ENCODE results near the gene PLA2G12B.
"Not testable (repeated sequence)": the region's sequence is repeated elsewhere in the genome, so short reads cannot be mapped to it uniquely, and the experiment has no call there.

The PLA2G12B gene, protein sequence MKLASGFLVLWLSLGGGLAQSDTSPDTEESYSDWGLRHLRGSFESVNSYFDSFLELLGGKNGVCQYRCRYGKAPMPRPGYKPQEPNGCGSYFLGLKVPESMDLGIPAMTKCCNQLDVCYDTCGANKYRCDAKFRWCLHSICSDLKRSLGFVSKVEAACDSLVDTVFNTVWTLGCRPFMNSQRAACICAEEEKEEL

DNA sequence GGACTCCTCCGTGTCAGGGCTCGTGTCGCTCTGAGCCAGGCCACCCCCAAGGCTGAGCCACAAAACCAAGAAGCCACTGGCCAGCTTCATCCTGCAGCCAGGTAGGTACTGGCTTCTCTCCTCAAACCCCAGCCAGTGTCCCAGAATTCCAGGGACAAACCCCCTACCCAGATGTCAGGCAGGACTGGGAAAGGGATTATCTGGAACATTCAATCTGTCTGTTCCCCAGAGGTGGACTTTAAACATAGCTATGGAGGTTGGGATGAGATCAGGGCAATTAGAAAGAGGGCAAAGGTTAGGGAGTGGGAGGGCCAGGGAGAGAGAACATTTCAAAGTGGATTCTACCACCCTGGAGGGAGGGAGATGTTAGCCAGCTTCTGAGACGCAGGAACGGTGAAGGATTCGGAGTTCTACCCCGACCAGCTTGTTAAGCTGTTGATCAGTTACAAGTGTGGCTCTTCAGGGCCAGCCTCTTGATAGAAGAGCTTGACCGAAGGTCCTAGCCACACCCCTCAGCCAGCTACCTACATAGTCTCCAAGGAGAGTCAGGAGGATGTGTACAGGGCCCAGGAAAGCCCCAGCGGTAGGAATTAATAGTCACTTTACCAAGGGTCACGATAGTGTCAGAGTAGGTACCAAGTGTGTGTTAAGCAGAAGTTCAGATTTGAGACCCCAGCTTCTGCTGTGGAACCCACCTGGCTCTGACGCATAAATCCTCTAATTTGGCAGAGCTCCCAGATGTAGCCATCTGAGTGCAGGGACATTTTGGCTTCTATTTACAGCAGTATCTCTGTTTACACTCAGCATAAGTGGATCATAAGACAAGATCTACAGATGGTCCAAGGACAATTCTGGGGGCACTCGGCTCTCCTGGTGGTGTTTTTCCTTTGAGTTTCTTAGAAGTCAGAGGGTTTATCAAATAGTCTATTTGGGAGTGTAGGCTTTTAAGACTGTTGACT lies at the start of gene PLA2G12B:
Gene PLA2G12B, minus strand, starts transcription at position 211 of the 959 bp plus-strand sequence. Its CDS starts 121 bp downstream, at position 90.
- DNase-seq (ENCODE audit: low spot score), result no peak

DNA sequence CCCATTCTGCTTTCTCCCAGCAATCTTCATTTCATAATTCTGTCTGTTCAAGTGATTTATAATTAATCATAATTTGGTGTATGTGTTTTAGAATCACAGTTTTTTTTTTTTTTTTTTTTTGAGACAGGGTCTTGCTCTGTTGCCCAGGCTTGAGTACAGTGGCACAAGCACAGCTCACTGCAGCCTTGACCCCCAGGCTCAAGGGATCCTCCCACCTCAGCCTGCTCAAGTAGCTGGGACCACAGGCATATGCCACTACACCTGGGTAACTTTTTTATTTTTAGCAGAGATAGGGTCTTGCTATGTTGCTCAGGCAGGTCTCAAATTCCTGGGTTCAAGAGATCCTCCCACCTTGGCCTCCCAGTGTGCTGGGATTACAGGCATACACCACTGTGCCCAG lies 49.2 kb upstream of the PLA2G12B start:
- no peak for DNase-seq (ENCODE audit: low spot score)

DNA sequence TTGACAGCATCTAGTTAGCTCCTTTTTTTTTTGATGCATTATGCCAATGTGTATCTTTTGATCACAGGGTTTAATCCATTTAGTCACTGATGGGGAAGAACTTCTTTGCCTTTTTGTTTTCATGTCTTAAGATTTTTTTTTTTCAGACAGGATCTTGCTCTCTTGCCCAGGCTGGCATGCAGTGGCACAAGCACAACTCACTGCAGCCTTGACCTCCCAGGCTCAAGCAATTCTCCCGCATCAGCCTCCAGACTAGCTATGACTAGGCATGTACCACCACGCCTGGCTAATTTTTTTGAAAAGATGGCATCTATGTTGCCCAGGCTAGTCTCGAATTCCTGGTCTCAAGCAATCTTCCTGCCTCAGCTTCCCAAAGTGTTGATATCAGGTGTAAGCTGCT lies 46.4 kb upstream of the PLA2G12B start:
- DNase-seq (ENCODE audit: low spot score), result no peak

DNA sequence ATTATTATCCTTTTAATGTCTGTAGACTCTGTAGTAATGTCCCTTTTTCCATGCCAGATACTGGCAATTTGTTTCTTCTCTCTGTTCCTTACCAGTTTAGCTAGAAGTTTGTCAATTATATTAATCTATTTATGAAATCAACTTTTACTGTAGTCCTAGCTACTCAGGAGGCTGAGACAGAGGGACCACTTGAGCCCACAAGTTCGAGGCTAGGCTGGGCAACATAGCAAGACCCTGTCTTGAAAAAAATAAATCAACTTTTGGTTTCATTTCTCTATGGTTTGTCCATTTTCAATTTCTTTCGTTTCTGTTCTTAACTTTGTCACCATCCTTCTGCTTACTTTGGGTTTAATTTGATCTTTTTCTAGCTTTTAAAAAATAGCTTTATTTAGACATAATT lies 42.5 kb upstream of the PLA2G12B start:
- DNase-seq (ENCODE audit: low spot score), result no peak

DNA sequence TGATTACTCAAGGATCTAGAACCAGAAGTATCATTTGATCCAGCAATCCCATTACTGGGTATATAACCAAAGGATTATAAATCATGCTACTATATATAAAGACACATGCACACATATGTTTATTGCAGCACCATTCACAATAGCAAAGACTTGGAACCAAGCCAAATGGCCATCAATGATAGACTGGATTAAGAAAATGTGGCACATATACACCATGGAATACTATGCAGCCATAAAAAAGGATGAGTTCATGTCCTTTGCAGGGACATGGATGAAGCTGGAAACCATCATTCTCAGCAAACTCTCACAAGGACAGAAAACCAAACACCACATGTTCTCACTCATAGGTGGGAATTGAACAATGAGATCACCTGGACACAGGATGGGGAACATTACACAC lies 40.9 kb upstream of the PLA2G12B start:
- not testable (repeated sequence) for DNase-seq (ENCODE audit: low spot score)

DNA sequence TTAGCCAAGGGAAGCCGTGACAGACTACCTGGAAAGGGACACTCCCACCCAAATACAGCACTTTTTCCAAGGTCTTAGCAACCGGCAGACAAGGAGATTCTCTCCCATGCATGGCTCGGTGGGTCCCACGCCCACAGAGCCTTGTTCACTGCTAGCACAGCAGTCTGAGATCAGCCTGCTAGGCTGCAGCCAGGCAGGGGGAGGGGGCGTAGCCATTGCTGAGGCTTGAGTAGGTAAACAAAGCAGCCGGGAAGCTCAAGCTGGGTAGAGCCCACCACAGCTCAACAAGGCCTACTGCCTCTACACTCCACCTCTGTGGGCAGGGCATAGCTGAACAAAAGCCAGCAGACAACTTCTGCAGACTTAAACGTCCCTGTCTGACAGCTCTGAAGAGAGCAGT lies 35.2 kb upstream of the PLA2G12B start:
- not testable (repeated sequence) for DNase-seq (ENCODE audit: low spot score)

DNA sequence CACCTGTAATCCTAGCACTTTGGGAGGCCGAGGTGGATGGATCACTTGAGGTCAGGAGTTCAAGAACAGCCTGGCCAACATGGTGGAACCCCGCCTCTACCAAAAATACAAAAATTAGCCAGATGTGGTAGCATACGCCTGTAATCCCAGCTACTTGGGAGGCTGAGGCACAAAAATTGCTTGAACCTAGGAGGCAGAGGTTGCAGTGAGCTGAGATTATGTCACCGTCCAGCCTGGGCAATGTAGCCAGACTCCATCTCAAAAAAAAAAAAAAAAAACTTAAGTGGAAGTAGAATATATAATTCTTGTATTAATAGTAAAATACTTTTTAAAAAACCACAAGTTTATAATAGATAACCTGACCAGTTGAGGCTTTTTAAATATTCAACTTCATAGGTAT lies 30.0 kb upstream of the PLA2G12B start:
- not testable (repeated sequence) for DNase-seq (ENCODE audit: low spot score)

DNA sequence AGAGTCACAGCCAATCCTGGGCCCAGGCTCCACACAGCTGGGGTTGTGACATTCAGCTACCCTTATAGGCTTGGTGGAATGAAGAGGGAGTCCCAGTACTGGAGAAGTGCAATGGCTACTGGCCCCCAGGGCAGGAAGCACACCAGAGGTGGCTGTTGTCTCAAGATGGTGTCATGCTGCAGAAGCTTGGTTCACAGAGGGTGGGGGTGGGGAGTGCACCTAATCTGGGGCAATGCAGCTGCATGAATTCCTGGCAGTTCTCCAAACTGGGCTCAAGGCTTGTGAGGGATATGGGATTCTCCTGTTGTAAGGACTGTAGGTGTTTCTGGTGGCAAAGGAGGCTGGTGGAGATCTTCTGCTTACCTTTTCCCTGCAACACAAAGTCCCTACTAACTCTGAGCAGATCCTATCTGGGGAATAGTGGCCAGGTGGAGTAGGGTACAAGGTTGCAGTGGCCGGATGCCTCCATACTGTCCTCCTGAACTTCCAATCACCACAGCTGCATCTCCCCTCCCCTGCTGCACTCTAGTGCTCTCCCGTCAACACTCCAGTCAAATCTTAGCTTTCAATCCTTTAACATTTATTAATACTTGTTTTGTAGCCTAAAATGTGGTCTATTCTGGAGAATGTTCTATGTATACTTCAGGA lies 27.4 kb upstream of the PLA2G12B start:
- no peak for DNase-seq (ENCODE audit: low spot score)

DNA sequence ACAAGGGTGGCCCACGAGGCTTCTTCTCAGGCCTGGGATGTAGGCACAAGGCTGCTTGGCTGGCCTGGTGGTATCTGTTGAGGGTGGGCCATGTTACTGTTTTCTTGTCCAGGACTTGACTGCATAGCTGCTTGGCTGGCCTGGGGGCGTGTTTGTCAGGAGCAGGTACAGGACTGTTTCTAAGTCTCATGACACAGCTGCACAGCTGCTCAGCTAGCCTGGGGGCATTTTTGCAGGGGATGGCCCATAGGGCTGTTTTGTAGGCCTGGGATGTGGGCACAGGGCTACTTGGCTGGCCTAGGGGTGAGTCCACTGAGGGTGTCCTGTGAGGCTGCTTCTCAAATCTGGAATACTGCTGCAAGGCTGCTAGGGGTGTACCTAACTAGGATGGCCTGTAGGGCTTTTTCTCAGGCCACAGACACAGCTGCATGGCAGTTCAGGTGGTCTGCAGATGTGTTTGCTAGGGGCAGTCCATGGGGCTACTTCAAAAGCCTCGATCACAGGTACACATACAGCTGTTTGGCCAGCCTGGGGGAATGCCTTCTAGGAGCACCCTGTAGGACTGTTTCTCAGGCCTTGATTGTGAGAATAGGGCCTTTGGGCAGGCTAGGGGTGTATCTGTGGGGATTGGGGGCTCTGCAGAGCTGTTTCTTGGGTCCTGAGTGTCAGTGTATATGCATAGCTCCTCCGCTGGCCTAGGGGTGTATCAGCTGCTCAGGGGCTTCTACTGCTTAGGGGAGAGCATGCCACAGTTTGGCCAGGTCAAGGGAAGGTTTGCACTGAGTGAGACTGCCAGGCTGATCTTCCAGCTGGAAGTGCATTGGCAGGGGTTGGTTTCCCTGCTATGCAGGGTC lies 26.6 kb upstream of the PLA2G12B start:
- no peak for DNase-seq (ENCODE audit: low spot score)

DNA sequence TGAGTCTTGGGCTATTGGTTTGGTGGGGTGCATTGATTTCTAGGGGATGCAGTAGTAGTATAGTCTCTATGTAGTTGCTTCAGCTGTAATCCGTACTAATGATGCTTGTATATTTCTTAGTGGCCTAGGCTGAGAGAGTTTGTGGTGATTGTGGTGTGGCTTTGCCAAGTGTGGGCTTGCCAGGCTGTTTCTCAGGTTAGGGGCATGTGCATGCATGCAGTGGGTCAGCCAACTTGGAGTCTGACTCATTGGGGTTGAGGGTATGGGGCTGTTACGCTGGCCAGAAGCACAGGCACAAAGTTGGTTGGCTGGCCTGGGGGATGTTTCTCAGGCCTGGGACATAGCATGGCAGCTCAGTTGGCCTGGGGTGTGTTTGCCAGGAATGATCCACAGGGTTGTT lies 25.7 kb upstream of the PLA2G12B start:
- DNase-seq (ENCODE audit: low spot score), result no peak

DNA sequence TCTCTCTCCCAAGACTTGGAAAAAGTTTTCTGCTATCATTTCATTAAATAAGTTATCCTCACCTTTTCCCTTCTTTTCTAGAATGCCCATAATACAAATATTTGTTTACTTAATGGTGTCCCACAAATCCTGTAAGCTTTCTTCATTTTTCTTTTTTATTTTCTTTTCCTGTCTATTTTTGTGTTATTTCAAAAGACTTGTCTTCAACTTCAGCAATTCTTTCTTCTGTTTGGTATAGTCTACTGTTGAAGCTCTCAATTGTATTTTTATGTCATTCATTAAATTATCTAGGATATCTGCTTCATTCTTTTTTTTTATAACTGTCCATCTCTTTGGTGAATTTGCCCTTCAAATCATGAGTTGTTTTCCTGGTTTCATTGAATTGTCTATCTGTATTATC lies 25.1 kb upstream of the PLA2G12B start:
- no peak for DNase-seq (ENCODE audit: low spot score)

DNA sequence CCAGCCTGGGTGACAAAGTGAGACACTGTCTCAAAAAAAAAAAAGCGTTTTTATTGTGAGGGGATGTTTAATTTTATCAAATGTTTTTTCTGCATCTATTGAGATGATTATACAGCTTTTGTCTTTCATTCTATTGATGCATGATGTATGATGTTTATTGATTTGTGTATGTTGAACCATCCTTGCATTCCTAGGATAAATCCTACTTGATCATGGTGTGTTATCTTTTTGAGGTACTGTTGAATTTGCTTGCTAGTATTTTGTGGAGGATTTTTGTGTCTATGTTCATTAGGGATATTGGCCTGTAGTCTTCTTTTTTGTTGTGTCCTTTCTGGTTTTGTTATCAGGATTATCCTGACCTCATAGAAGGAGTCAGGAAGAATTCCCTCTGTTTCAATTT lies 22.3 kb upstream of the PLA2G12B start:
- DNase-seq (ENCODE audit: low spot score), result no peak

DNA sequence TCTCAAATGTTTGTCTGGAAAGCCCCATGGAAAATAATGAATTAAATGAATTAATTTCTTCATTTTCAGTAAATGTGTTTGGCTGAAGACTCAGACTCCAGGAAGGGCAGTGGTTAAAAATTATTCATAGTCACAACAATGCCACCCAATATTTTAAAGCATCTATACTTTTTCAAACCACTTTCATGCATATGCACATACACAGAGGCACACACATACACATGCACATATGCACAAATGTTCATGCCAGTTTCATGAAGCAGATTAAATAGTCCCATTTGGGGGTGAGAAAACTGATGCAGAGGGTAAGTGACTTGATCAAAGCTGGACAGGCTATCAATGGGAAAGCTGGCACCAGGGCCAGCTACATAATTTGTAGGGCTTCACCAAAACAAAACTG lies 1.4 kb upstream of the PLA2G12B start:
- DNase-seq (ENCODE audit: low spot score), result no peak

DNA sequence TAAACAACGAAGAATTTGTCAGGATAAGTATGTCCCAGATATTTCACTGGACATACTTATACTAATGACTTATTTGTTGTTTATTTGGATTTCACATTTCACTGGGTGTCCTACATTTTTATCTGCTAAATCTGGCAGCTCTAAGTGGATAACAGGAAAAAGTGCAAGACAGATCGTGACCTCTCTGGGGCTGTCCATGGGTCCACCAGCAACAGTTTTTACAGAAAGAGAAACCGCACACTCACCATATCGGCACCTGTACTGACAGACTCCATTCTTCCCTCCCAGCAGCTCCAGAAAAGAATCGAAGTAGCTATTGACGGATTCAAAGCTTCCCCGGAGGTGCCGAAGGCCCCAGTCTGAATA lies 393 bp downstream of the PLA2G12B start:
- DNase-seq (ENCODE audit: low spot score), result no peak

DNA sequence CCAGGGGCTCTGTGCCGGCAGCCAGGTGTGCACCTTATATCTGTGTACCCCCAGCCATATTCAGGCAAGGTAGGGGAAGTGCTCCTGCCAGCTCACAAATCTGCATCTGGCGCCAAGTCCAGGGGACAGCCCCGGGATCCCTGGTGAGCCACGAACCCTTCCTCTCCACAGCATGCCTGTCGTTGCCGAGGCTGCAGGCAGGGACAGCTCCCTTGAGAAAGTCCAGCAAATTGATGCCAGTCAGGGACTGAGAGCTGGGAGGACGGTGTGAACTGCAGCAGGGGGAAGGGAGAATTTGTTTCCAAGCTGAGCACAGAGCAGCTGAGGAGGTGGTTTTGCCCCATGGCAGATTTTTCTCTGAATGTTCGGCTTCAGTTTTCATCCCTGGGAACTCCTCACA lies 919 bp downstream of the PLA2G12B start:
- peak; percentile 56 for DNase-seq (ENCODE audit: low spot score)

DNA sequence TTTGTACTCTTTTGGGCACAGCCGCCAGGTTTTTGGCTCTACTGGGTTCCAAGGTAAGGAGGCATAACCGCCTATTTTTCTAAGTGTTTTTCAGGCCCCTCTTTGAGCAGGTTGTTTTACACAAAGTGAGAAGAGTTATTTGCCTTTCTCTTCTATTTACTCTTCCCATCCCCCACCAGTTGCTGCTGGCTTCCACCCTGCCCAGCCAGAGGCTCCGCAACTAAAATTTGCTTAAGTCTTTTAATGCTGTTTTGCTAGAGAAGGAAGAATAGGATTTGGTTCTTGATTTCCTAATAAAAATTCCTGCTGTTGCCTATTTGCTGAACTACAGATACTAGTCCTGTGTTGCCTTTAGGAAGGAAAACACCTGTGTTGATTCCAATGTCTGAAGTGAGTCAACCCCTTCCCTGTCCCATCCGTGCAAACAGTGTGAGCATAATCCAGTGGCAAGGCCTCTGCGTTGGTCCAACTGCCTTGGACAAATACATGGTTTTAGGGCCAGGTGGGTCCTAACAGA lies 1.9 kb downstream of the PLA2G12B start:
- no peak for DNase-seq (ENCODE audit: low spot score)

DNA sequence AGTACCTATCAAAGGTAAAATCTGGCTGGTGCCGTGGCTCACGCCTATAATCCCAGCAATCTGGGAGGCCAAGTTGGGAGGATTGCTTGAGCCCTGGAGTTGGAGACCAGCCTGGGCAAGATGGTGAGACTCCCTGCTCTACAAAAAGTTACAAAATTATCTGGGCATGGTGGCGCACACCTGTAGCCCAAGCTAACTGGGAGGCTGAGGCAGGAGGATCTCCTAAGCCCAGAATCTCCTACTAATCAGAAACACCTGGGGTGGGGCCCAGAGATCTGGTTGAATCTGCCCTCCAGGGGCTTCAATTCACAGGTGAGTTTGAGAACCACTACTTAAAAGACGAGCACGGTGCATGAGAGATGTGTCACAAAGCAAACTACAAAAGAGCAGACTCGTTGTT lies 2.4 kb downstream of the PLA2G12B start:
- no peak for DNase-seq (ENCODE audit: low spot score)

DNA sequence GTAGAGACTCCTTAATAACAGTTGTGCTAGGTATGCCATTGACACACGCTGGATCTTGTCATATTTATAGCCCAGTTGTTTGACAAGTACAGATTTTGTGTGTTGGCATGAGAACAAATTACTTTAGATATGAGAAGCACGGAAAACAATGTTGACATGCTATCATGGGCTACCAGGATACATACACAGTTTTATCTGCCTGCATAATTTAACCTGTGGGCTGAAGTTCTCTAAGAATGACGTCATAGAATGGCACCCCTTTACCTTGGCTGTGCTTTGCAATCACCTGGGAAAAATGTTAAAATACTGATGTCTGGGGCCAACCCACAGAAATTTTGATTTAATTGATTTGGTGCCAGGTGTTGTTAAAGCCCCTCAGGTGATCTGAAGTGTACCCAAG lies 2.8 kb downstream of the PLA2G12B start:
- no peak for DNase-seq (ENCODE audit: low spot score)

DNA sequence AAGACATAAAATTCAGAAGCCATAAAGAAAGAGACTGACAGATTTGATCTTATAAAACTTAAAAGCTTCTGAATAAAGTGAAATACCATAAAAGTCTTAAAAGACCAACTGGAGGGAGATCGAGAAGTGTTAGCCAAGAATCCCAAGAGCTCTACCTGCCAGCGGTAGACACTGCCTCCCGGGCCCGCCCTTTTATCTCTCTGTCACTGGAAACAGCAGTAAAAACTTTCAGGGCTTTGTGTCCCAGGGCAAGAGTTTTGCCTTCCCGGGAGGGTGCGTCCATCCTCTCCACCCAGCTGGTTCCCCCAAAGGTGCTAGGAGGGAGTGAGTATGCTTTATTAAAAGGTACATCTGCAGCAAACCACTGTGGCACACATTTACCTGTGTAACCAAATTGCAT lies 5.8 kb downstream of the PLA2G12B start:
- no peak for DNase-seq (ENCODE audit: low spot score)

DNA sequence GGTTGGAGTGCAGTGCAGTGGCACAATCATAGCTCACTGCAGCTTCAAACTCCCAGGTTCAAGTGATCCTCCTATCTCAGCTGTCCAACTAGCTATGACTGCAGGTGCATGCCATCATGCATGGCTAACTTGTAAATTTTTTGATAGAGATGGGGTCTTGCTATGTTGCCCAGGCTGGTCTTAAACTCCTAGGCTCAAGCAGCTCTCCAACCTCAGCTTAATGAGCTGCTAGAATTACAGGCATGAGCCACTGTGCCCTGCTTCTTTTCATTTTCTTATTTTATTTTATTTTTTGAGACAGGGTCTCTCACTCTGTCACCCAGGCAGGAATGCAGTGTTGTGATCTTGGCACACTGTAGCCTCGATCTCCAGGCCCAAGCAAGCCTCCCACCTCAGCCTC lies 7.6 kb downstream of the PLA2G12B start:
- no peak for DNase-seq (ENCODE audit: low spot score)

DNA sequence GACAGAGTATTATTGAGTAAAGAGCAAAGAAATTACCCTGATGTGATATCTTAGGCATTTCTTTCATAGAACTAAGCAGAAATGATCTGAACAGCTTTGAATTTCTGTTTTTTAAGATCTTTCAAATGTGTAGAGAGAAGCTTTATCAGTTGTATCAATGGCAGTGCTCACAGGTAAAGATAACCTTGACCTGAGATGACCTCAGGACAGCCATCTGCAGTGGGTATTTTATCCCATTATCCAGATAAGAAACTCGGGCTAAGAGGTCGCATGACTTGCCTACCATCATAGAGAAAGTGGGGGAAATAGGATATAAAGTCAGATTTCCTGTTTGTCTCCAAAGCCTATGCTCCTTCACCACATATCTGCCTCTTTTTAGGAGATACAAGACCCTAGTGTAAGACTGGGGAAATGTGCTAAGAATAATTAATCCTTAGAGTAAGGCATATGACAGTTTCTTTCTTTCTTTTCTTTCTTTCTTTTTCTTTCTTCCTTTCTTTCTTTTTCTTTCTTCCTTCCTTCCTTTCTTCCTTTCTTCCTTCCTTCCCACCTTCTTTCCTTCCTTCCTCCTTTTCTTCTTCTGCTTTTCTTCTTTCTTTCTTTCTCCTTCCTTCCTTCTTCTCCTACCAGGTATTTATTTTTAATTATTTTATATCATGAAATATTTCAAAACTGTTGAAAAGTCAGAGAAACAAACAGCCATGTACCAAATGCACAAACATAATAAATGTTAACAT lies 10.9 kb downstream of the PLA2G12B start:
- DNase-seq (ENCODE audit: low spot score), result no peak
